Non-pigmented ciliary epithelial cell (primary cell): Measurements from ENCODE around the gene ROBO1.
"Not testable (repeated sequence)": the region's sequence is repeated elsewhere in the genome, so short reads cannot be mapped to it uniquely, and the experiment has no call there.

ENCODE experiments used
- DNase-seq: peaks from one replicate; pipeline ENCODE4 v3.0.0-alpha.2; 2010; ENCODE audit warnings: low read depth

The ROBO1 gene

DNA sequence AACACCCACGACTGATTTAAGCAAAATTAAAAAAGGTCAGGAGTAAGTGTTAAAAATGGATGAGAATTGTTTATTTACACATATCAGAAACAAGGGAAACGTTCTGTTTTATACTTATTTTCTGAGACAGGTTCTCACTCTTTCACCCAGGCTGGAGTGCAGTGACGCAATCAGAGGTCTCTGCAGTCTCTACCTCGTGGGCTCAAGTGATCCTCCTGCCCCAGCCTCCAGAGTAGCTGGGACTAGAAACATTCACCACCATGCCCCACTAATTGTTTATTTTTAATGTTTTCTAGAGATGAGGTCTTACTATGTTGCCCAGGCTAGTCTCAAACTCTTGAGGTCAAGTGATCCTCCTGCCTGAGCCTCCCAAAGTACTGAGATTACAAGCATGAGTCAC is 1080.3 kb downstream of the ROBO1 start:
- no peak for DNase-seq

DNA sequence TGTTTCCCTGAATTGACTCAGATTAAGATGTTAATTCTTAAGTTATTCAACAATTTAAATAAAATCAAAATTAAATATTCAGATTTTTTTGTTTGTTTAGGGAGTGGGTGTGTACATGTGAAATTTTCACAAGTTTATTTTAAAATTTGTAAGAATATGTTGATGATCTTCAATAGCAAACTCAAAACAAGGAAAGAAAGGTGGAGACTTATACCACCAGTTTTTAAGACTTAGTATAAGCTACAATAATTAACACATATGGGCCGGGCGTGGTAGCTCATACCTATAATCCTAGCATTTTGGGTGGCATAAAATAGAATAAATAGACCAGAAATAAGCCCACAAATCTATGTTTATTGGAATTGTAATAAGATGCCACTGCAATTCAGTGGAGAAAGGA is 1084.5 kb downstream of the ROBO1 start:
- DNase-seq: no peak

DNA sequence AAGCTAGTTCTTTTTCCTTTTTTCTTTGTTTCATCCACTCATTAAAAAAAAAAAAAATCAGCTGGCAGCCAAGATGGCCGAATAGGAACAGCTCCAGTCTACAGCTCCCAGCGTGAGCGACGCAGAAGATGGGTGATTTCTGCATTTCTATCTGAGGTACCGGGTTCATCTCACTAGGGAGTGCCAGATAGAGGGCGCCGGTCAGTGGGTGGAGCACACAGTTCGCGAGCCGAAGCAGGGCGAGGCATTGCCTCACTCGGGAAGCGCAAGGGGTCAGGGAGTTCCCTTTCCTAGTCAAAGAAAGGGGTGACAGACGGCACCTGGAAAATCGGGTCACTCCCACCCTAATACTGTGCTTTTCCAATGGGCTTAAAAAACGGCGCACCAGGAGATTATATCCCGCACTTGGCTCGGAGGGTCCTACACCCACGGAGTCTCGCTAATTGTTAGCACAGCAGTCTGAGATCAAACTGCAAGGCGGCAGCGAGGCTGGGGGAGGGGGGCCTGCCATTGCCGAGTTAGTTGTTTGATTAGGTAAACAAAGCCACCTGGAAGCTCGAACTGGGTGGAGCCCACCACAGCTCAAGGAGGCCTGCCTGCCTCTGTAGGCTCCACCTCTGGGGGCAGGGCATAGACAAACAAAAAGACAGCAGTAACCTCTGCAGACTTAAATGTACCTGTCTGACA is 1092.5 kb downstream of the ROBO1 start:
- DNase-seq: not testable (repeated sequence)

DNA sequence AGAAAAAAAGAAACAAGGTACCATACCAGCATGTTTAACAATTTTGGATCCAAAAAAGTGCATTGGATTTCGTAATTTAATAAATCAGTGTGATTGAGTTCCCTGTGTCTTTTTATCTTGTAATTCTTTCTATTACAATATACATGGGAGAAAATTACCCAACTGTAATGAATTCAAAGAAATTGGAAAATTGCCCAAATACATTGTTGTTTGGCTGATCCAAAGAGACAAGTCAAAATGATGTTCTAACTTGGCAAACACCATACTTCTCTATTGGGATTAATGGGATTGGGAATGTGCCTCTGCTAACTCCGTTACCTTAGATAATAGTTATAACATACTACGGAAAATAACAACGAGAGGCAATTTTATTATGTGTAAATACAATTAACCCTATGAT is 1097.1 kb downstream of the ROBO1 start:
- DNase-seq: no peak

DNA sequence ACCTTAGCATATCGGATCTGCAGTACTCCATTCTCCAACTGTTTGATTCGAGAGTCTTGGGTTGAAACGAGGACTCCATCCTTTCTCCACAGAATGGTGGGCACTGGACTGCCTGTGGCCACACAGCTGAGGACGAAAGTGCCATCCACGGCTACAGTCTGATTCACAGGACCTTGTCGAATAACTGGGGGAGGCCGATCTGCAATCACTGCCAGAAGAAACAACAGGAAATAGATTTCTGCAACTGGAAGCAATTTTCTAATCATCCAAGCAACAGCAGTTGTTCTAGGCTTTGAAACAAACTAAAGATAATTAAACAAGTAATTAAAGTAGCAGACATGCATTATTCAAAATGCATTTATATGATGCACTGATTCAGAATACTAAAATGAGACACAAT is 1097.7 kb downstream of the ROBO1 start:
- no peak for DNase-seq

DNA sequence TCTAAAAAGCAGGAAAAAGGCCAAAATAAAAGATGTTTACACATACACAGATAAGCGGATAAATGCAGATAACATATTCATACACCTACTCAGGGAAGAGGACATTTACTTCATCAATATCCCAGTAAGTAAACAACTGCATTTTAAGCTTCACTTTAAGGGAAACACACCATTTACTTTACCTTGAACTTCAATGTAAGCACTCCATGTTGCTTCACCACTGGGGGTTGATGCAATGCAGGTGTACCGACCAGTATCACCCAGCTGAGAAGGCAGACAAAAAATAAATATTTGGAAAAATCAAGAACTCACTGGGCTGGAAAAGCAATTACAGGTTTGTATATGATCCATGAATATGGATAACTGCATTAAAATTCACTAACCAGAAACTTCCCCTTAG is 1099.5 kb downstream of the ROBO1 start:
- DNase-seq: no peak

DNA sequence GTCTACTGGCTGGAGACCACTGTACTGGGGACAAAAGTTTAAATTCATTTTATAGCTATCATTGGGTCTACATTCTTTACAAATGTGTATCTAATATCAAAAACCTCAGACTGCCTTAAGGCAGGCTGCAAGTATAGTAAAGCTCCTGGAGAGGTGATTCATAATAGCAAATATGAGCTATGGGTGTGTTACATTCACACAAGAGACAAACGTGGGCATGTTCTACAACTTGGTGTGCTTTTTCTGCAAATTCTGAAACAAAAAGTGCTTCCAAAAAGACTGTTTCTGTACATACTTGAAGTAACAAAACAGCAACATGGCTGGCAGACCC is 1101.4 kb downstream of the ROBO1 start:
- DNase-seq: peak; percentile 74

DNA sequence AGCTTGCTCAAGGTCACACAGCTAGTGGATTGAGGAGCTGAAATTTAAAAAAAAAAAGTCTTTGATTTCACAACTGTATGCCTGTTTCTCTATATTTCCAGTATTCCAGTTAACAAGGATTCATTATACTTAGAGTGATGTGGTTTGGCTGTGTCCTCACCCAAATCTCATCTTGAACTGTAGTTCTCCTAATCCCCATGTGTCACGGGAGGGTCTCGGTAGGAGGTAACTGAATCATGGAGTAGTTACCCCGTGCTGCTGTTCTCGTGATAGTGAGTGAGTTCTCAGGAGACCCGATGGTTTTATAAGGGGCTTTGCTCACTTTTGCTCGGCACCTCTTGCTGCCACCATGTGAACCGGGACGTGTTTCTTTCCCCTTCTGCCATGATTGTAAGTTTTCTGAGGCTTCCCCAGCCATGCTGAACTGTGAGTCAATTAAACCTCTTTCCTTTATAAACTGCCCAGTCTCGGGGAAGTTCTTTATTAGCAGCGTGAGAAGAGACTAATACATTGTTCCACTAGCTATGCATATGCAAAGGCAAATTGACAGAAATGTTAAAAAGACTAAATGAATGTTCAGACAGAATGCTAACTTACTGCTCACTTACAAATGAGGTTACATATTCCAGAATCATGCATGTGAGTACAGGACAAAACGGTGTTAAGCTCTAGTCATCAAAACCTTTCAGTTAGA is 1101.9 kb downstream of the ROBO1 start:
- no peak for DNase-seq

DNA sequence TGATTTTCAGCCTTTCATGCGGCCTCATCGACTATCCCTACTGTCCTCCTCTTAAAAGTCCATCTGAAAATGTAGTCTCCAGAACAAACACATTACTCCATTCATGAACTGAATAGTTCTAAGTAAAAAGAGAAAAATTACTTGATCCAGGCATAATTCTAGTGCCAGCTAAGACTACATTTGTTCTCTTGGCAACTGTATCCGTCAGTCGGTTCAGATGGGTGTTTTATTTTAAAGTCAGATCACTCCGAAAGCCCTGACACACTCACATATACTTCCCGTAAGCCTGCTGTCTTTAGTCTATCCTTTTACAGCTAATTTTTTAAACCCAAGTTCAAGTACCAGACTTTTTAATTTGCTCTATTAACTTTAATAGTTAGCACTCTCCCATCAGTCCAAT is 1102.7 kb downstream of the ROBO1 start:
- DNase-seq: no peak

DNA sequence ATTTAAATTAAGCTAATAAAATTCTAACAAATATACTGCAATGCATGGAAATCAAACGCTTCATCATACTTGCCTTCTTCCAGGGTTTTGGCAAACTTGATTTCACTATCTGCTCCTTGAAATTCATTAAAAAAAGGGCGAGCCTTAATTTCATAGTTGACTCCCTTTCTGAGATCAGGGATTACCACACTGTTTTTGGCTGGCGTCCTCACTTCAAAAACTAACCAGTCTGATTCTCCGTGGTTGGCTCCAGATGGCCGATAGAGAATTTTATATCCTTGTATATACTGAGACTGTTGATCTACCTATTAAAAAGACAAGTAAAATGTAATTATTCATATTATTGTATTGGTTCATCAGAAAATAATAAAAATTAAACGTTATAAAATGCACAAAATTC is 1106.8 kb downstream of the ROBO1 start:
- no peak for DNase-seq

DNA sequence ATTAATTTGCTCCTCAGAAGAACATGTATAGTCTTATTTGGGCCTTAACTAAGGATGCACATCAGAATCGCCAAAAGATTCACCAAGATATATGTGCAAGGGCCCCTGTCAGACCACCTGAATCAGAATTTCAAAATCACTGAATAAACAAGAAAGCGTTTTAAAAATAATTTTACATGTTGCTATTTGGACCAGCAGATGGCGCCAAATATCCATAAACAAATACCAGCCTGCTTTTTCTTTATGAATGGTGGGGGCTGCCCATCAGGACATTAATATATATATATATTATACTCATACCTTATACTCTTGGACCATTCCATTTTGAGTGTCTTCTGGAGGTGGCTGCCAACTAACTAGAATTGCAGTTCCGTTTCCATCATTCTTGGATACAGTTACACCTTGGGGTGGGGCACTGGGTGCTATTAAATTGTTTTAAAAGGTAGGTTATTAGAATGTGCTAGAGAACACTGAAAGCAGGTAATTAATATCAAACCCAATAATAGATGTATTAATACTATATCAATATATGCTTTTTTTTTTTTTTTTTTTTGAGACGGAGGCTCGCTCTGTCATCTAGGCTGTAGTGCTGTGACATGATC is 1108.3 kb downstream of the ROBO1 start:
- no peak for DNase-seq

DNA sequence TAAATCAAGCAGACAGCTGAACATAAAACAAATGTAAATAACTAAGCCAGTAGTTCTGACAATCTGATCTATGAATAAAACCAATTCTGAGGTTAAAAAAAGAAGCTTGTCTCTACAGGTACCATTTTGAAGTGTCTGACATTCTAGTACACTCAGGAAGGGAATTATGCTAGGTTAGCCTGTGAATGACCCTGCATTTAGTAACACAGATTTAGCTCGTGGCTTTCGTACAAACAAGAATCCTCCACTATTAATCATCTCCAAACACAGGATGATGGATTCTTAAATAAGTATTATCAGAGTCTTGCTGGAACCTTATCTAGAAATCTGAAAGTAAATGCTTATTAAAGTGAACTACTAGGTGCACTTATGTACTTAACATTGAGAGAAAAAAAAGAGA is 1120.1 kb downstream of the ROBO1 start:
- DNase-seq: peak; percentile 72

DNA sequence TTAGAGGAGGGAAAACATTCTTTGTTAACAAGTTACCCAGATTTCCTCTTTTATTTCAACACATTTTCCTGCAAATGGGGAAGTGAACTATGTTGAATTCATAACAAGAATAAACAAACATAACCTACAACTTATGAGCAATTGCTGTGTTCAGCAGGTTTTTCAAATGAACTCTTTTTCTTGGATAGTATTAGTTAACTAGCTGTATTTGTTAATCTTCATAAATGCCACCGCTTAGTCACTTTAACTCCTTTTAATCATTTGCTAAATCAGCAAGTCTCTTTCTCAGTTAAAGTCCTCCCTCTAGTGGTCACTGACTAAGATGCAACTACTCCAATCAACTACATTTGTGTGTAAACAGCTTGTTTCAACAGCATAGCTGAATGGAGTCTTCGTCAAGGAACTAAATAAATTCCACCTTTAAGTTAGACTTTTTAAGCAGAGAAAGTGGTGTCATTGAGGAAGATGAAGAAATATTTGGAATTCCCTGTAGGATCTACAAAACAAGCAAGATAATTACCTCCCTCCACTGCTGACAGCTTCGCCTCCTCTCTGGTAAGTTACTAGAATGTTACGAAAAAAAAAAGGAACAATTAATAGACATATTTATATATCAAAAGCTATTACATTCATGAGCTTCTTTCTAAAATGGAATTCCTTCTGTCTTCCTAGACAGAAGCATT is 1122.0 kb downstream of the ROBO1 start:
- DNase-seq: peak; percentile 74

DNA sequence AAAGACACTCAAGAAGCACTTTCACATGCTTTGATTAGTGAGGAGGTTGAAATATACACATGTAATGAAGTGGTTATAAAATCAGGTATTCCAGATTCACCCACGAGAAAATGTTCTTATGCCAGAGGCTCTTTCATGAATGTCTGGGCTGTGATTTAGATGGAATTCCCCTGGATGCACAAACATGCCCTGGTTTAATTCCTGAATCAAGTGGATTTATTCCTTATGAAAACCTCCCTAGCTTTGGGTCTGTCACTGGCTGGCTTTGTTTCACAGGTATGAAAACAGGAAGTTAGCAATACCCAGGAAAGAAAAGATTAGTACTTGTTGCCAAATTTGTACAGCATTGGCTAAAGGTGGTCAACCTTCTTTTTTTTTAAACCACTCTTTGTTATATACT is 1123.0 kb downstream of the ROBO1 start:
- no peak for DNase-seq

DNA sequence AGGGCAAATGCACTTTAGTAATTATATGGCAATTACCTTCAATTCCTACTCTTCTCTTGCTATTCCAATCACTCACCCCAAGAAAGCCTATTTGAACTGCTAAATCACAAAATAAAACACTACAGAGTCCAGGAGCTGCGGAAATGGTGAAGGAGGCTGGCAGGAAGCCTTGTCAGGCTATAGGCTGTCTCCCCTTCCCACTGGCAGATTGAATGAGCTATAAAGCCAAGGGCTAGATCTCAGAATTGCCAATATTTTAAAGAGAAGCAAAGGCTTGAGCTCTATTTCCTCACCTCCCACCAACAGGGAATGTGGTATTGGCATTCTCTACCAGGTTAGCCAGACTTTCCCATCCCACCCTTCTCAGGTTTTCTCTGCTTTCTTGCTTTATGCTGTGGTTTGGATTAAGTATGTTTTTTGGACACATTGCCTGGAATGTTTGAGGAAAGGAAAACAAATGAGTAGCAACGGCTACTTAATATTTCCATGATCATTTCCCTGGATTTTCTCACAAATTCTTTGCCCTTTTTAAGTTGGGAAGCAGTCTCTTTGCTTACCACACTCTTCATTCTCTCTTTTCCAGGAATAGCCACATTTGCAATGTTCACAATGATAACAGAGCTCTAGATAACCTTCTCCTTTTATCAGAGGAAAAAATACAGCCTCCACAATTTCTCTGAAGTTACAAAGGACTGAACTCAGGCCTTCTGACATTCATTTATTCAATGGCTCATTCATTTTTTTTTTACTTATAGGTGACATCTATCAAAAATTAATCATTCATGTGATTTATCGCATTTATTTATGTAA is 1125.4 kb downstream of the ROBO1 start:
- DNase-seq: no peak

DNA sequence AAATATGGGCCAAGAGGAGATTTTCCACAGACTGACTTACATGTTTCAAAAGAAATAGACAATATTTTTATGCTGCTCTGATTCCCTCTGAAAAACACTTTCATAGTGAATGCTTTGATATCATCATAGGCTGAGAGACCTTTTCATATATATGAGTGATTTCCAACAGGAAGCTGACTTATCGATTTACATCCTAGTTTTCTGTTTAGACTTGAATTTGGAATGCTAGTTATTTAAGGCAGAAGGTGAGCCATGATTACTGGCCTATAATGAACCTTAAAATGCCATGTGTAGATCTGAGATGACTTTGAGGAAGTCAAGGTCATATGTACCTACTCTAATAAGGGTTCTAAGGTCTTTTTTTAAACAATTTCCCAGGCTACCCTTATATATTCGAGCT is 1126.1 kb downstream of the ROBO1 start:
- DNase-seq: no peak

DNA sequence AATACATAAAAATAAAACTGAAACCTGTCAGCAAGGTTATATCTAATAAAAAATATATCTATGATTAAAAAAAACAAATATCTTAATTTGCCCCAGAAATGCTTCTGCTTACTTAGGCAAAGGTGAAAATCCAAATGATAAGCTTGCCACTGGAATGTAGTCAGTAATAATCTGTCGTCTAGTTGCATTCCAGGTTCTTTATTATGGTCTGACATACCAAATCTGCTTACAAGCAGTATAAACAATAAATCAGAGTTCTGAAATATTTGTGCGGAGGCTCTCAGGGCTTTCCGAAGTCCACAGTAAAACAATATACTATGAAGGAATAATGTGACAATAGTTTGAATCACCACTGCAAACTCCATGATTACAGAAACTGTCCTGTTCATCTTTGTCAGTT is 1133.5 kb downstream of the ROBO1 start:
- DNase-seq: peak; percentile 31

DNA sequence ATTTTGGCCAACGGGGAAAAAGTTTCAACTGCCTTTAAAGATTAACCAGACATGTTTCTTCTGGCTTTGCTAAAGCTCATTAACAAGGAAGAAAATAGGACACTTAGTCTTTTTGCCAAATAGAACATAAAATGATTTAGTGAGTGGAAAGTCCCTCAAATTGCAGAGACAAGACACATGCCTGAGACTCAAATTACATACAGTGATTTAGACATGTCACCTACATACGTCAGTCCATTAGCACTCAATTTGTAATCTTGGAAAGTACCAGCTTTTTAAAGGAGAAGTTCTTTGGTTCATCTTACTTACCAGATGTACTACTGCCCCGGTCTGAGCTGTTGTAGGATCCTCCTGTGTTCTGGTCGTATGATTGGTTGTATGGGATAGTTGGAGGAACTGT is 1134.2 kb downstream of the ROBO1 start:
- DNase-seq: peak; percentile 53

DNA sequence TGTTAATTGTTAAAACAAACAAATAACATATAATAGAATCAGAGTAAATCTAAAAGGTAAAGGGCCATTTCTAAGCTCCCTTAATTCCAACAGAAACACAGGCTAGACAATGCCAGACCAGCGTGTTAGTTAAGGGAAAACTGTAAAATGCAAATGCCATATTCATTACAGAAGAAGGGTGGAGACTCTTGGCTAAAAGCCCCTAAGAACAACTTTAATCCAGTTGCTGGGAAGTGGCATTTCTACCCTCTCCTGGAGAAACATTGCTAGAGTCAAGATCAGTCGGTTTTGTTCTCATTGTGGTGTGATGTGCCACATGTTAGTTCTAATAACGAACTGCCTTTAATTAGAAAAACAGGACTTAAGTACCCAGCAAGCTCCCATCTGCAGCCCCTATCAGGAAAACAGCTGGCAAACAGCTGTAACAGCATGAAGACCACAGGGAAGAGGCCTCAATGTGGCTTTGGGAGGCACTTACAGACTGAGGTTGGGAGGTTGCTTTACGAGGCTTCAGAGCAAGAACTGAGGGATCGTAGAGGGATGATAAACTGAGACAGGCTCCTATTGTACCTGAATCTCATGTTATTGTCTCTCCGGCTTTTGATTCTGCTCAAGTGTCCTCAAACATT is 1134.8 kb downstream of the ROBO1 start:
- no peak for DNase-seq

DNA sequence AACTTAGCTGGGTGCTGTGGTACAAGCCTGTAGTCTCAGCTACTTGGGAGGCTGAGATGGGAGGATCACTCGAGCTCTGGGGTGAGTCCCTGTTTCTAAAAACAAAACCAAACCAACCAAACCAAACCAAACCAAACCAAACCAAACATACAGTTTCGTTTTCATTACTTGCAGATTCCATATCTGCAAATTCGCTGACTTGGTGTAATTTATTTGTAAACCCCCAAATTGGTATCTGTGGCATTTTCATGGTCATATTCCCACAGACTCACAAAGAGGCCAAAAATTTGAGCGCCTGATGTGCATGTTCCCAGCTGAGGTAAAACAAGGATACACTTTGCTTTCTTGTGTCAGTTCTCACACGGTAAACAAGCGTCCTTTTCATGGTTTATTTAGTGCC is 1138.3 kb downstream of the ROBO1 start:
- DNase-seq: no peak

DNA sequence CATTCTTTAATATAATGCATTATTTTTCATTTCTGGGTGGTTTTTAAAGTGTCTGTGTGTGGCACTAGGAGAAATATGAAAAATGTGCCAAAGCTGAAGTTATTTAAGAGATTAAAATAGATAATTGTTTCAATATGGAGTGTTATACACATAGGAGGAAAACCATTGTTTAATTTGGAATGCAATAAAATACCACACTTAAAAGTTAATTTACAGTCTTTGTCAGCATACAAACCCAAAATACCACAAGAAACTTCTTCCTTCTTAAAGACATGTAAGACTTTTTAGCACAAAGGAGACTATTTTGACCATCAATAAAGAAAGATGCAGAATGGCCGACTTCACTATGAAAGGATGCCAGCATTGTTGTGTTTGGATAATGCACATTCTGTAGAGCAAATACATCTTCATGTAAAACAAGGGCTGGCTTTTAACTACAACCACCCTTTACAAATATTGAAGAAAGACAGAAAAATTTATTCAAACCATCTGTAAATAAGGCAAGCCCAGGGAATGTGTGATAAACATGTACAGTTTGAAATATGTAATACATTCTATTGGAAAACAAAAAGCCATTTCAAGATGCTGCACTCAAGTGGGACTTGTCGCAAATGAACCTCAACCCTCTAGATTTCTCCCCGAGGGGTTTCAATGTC is 1146.6 kb downstream of the ROBO1 start:
- DNase-seq: no peak
